Breast epithelium (tissue), 4 donors: ENCODE measurements around the gene RPS21. TPM values are rescaled to one million over a fixed set of nuclear protein-coding genes. Genes with fewer than 3 reads are reported as not detected.
A peak's percentile ranks its signal among the peaks of the same experiment; 100 is the strongest.

Source experiments
- DNase-seq, 2 donors: peaks; one replicate each; pipeline ENCODE4 v3.0.0-alpha.2; 2019; ENCODE audit warnings: low spot score in 2 of 2
- H3K27ac ChIP-seq, 2 donors: fragments of 200-600 bp; sonication (generic) in 1 of 2; one replicate each; pipeline ENCODE4 v1.5.1; 2016 to 2019; ENCODE audit warnings: mild to moderate bottlenecking in 1 of 2
- H3K27me3 ChIP-seq, 2 donors: fragments of 200-600 bp; sonication (generic) in 1 of 2; one replicate each; pipeline versions ENCODE4 v1.5.1 to v1.6.0; 2017 to 2019; ENCODE audit warnings: control low read depth in 1 of 2, mild to moderate bottlenecking in 1 of 2
- H3K36me3 ChIP-seq: fragments of 200-600 bp; one replicate; pipeline ENCODE4 v1.5.1; 2019
- H3K4me1 ChIP-seq, 2 donors: fragments of 200-600 bp; sonication (generic); one replicate each; pipeline ENCODE4 v1.5.1; 2016 to 2019; ENCODE audit warnings: control low read depth in 1 of 2
- H3K4me3 ChIP-seq, 3 donors: fragments of 200-600 bp; sonication (generic); 1 replicate in 2 of 3; 2 replicates in 1 of 3; pipeline ENCODE4 v1.5.1; 2016 to 2019; ENCODE audit warnings: mild to moderate bottlenecking in 3 of 3, moderate library complexity in 2 of 3
- H3K9me3 ChIP-seq, 2 donors: fragments of 200-600 bp; sonication (generic) in 1 of 2; one replicate each; pipeline ENCODE4 v1.5.1; 2016 to 2019; ENCODE audit warnings: control low read depth in 1 of 2
- POLR2A ChIP-seq: fragments of 450-650 bp; IDR thresholded peaks from one replicate; pipeline ENCODE4 v1.6.1; 2016; ENCODE audit warnings: antibody characterized with exemption, mild to moderate bottlenecking, moderate library complexity
- POLR2AphosphoS5 ChIP-seq, 3 donors: sonication (generic); formaldehyde crosslinking; IDR thresholded peaks; one replicate each; pipeline ENCODE4 v1.6.1; 2017; ENCODE audit warnings: antibody characterized with exemption in 3 of 3
- intact Hi-C: fragments of 100-400 bp; cut with DNase I; formaldehyde crosslinking; loops from one replicate; pipeline ENCODE4 v1.15.1; 2023; ENCODE audit warnings: low total_unique reads
- total RNA-seq, 3 donors: library from RNA; depleted of rRNA; stranded (reverse); fragments of >200 nt; gene quantifications; one replicate each; pipeline ENCODE4 v1.1.0, GENCODE V29; 2016
- TF ChIP-seq, protein P1 (sequence below), 3 donors: fragments of 450-650 bp; IDR thresholded peaks; one replicate each; pipeline ENCODE4 v1.5.1; 2016 to 2017; ENCODE audit warnings: antibody characterized with exemption in 3 of 3, mild to moderate bottlenecking in 3 of 3, moderate library complexity in 3 of 3

The RPS21 gene
- 1,000 to 10,000 TPM; 1,723 to 3,116 (median 2,974) TPM for total RNA-seq

DNA sequence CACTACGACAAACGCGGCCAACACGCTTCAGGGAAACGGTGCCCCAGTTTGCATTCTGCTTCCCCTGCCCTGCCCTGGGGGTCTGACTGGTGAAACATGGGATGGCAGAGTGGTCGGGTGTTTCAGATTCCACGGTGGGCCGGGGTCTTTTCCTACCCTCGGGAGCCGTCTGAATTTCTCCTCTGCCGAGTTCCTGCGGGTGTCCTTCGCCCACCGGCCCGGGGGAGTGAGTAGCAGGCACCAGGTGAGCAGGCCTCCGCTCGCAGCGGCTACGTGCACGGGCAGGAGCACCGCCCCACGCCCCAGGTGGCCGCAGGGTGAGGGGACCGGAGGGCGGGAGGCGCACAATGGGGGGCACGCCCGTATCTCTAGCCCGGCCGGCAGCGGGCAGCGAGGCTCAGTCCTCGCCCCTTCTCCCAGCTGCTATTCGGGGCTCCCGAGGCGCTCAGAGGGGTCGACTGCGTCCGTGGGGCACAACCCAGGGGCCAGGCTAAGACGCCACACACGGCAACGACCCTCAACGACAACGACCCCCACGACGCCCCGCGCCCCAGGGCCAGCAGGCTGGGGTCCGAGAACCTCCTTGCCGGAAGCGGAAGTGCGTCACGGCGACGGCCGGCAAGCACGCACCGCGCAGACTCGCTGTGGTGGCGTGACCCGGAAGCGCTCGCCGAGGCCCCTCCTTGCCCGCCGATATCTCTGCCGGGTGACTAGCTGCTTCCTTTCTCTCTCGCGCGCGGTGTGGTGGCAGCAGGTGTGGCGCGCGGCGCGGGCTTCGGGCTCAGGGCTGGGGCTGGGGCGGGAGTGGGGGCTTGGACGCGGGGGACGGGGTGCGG, at the start of gene RPS21:
TSS of gene RPS21 (plus strand) at position 721 of the 836 bp plus-strand sequence. CDS start 236 bp downstream, outside the sequence.
- H3K27me3 ChIP-seq, result no peaks in the 10 kb centered on the region
- no peaks in the 10 kb centered on the region for H3K36me3 ChIP-seq

DNA sequence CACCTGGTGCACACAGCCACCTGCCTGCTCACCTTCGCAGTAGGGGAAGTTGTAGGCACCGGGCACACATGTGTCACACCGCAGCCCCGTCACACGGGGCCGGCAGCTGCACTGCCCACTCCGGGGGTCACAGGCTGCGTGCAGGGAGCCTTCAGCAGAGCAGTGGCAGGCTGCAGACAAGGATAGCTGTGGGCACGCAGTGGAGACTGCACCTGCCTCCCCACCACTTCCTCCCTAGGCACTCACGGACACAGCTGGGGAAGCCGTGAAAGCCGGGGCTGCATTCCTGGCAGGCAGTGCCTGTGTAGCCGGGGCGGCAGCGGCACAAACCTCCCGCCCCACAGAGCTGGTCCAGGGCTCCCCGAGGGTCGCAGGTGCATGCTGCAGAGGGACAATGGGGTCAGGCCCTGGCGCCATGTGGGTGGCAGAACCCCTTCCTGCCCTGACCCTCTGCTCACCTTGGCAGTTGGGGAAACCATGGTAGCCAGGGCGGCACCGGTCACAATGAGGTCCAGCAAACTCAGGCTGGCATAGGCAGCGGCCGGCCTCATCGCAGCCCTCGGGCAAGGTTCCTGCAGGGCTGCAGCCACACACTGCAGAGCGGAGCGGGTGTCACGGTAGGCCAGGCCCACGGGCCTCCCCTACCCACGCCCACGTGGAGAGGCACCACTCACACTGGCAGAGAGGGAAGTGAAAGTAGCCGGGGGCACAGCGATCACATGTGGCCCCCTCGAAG, 49.2 kb upstream of the RPS21 start:
- no peaks in the 10 kb centered on the region for H3K36me3 ChIP-seq
- intact Hi-C loops, result no loop called here

More for the DNA sequence above, at the start of gene RPS21:
- Histone ChIP-seq H3K4me3 (peak within 1 kb of the TSS; percentile 87 to 96 (median 94)), H3K4me1 (peaks cover 0 to 13% of the 10 kb centered on the region in 2 donors), H3K27ac (peak within 1 kb of the TSS; percentile 96 to 97), H3K9me3 (no peaks in the 10 kb centered on the region)
- DNase-seq, result peak; percentile 92 to 94
- TF ChIP-seq, protein P1, sequence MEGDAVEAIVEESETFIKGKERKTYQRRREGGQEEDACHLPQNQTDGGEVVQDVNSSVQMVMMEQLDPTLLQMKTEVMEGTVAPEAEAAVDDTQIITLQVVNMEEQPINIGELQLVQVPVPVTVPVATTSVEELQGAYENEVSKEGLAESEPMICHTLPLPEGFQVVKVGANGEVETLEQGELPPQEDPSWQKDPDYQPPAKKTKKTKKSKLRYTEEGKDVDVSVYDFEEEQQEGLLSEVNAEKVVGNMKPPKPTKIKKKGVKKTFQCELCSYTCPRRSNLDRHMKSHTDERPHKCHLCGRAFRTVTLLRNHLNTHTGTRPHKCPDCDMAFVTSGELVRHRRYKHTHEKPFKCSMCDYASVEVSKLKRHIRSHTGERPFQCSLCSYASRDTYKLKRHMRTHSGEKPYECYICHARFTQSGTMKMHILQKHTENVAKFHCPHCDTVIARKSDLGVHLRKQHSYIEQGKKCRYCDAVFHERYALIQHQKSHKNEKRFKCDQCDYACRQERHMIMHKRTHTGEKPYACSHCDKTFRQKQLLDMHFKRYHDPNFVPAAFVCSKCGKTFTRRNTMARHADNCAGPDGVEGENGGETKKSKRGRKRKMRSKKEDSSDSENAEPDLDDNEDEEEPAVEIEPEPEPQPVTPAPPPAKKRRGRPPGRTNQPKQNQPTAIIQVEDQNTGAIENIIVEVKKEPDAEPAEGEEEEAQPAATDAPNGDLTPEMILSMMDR (IDR thresholded peaks at IDR 0.05), result no peak
- TF ChIP-seq POLR2AphosphoS5 (IDR thresholded peaks at IDR 0.05) (peak; percentile 93 to 96 (median 94)), POLR2A (peak; percentile 69)
- intact Hi-C loops, result loop anchor here (5.0 kb wide), 1 partner anchor 84 kb away; the partner anchor contains the start of gene ADRM1

DNA sequence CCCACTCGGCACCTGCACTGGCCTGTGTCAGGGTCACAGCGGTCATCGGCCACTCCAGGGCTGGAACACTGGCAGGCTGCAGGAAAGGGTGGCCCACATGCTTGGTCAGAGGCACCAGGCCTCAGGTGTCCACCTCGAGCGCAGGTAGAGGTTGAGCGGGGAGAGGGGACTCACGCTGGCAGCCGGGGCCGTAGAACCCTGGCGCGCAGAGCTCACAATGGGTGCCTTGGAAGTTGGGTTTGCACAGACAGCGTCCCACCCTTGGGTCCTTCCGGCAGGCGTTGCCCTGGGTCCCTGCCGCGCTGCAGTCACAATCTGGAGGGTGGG, 48.6 kb upstream of the RPS21 start:
- no peaks in the 10 kb centered on the region for H3K4me1 ChIP-seq
- no peak overlapping the region for H3K4me3 ChIP-seq
- no peaks in the 10 kb centered on the region for H3K9me3 ChIP-seq
- no peaks in the 10 kb centered on the region for H3K36me3 ChIP-seq
- intact Hi-C loops, result no loop called here
- H3K27ac ChIP-seq, result no peak overlapping the region
- no peaks in the 10 kb centered on the region for H3K27me3 ChIP-seq
- DNase-seq, result no peak
- TF ChIP-seq, protein P1 (IDR thresholded peaks at IDR 0.05), result no peak
- TF ChIP-seq POLR2AphosphoS5 (IDR thresholded peaks at IDR 0.05) (no peak), POLR2A (no peak)

More for the DNA sequence above, 49.2 kb upstream of the RPS21 start:
- no peak for TF ChIP-seq POLR2A
- TF ChIP-seq, protein P1 (IDR thresholded peaks at IDR 0.05), result no peak
- no peak for TF ChIP-seq POLR2AphosphoS5 (IDR thresholded peaks at IDR 0.05)
- Histone ChIP-seq H3K27me3 (no peaks in the 10 kb centered on the region), H3K4me3 (no peak overlapping the region), H3K9me3 (no peaks in the 10 kb centered on the region), H3K27ac (no peak overlapping the region), H3K4me1 (no peaks in the 10 kb centered on the region)
- no peak for DNase-seq

DNA sequence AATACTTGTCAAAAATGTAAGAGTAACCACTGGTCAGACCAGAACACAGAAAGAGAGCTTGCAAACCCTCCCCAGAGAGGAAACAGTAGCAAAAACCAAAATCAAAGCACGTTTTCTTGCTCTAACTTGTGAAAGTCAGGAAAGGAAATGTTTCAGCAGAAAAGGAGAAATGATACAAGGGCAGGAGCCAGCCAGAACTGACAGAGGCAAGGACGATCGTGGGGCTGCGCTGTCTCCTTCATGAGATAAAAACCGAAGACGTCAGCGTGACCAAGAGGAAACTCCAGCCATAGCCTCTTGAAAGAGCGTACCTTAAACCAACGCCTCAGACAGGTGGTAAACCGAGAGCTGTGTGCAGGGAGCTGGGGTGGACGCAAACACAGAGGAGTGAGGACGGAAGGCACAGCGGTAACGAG, 47.2 kb upstream of the RPS21 start:
- Histone ChIP-seq H3K36me3 (no peaks in the 10 kb centered on the region), H3K4me3 (no peak overlapping the region), H3K27me3 (no peaks in the 10 kb centered on the region), H3K9me3 (no peaks in the 10 kb centered on the region), H3K27ac (no peak overlapping the region), H3K4me1 (no peaks in the 10 kb centered on the region)
- DNase-seq, result no peak
- TF ChIP-seq POLR2A, result no peak
- no peak for TF ChIP-seq POLR2AphosphoS5 (IDR thresholded peaks at IDR 0.05)
- TF ChIP-seq, protein P1 (IDR thresholded peaks at IDR 0.05), result no peak
- intact Hi-C loops, result loop anchor here (5.0 kb wide), 1 partner anchor 703 kb away; no protein-coding TSS in a partner anchor
